GM12872 (cell line): ENCODE data around the gene RAB14.

Source experiments
- CTCF ChIP-seq: IDR thresholded peaks from 3 replicates; pipeline ENCODE4 v1.5.1; 2011; ENCODE audit warnings: low read depth, mild to moderate bottlenecking, low read length, moderate library complexity; ENCODE audit not compliant: insufficient read depth

Gene RAB14

GRCh38 chr9:121150188-121150587 is 51.5 kb downstream of the RAB14 start:
- no peak for TF ChIP-seq CTCF

GRCh38 chr9:121144482-121144881 is 57.2 kb downstream of the RAB14 start:
- no peak for TF ChIP-seq CTCF

GRCh38 chr9:121143771-121144170 is 57.9 kb downstream of the RAB14 start:
- no peak for TF ChIP-seq CTCF

GRCh38 chr9:121141706-121142105 is 60.0 kb downstream of the RAB14 start:
- no peak for TF ChIP-seq CTCF

GRCh38 chr9:121141306-121141705 is 60.4 kb downstream of the RAB14 start:
- no peak for TF ChIP-seq CTCF

GRCh38 chr9:121140162-121140561 is 61.5 kb downstream of the RAB14 start:
- no peak for TF ChIP-seq CTCF

- no peak for TF ChIP-seq CTCF
Measured at GRCh38 chr9:121138973-121139372, 62.7 kb downstream of the RAB14 start.

GRCh38 chr9:121138561-121138960 is 63.1 kb downstream of the RAB14 start:
- no peak for TF ChIP-seq CTCF
